Umbilical cord (tissue), 2 donors: Measurements from ENCODE around the gene BTBD6. TPM values are rescaled to one million over a fixed set of nuclear protein-coding genes. Genes with fewer than 3 reads are reported as not detected.
"Not testable (repeated sequence)": the region's sequence is repeated elsewhere in the genome, so short reads cannot be mapped to it uniquely, and the experiment has no call there.

Source experiments
- DNase-seq: peaks from one replicate; pipeline ENCODE4 v3.0.0-alpha.2; 2015; ENCODE audit warnings: low spot score
- total RNA-seq: library from RNA; depleted of rRNA; stranded (reverse); fragments of >200 nt; gene quantifications from one replicate; pipeline ENCODE4 v1.2.3, GENCODE V29; 2014; ENCODE audit warnings: low replicate concordance; ENCODE audit not compliant: insufficient read depth

The BTBD6 gene
- total RNA-seq, 1 donor from 2014 or later = 33.0 TPM

DNA sequence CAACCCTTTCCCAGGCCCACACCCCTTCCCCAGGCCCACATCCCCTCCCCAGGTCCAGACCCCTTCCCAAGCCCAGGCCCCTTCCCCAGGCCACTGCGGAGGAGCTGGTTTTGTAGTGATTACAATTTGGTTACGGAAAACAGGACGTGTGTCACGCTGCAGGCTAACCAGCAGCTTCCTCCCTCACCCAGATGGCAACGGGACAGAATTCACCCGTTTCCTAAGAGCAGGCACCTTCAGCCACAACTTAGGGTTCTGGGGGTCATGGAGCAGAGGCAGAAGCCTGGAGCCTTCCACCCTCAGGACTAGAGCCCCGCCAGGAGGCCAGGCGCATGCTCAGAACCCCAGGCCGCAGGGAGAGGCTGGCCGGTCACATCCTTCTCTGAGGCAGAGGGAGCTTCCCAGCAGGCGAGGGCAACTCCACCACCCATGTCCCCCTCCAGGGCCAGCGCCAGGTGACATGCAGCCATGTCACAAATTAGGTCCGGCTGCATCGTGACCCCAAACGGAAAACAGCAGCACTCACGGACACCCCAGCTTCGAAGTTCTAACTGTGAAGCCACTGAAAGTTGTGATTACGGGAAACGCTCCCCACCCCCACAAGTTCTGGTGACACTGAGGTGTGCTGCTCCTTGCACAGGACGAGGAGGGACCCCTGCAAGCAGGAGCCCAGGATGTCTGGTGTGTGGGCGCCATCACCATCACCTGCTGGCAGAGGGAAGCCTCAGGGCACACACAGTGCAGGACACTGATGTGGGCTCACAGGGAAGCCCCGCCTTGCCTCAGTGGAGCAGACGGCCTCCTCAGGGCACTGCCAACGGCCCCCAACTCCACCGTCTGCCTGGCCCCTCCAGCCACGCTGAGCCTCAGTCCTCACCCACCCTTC, 44.7 kb downstream of the BTBD6 start:
- no peak for DNase-seq

DNA sequence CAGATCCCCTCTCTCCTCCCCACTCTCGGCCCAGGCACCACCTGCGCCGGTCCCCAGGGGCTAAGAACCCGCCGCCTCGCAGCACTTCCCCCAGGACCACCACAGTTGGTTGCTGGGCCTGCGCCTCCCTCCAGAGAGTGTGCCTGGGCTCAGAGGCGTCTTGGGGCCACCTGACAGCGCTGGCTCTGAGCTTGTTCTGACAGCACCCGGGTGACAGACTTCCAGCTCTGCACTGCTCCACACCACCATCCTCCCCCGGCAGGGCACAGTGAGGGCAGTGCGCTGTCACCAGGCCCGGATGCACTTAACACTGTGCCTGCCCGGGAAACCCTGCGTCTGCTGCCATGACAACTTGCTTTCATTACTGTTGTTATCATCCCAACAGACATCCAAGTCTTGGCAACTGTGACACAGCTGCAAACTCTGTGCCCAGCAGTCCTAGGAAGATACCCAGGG, 45.8 kb downstream of the BTBD6 start:
- DNase-seq = peak; percentile 52

DNA sequence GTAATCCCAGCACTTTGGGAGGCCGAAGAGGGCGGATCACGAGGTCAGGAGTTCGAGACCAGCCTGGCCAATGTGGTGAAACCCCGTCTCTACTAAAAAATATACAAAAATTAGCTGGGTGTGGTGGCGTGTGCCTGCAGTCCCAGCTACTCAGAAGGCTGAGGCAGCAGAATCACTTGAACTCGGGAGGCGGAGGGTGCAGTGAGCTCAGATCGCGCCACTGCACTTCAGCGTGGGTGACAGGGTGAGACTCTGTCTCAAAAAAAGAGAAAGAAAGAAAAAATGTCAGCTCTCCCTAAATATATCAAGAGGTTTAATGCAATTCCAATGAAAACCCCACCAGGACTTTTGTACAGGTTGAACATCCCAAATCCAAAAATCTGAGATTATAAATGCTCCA, 49.0 kb downstream of the BTBD6 start:
- DNase-seq = not testable (repeated sequence)

DNA sequence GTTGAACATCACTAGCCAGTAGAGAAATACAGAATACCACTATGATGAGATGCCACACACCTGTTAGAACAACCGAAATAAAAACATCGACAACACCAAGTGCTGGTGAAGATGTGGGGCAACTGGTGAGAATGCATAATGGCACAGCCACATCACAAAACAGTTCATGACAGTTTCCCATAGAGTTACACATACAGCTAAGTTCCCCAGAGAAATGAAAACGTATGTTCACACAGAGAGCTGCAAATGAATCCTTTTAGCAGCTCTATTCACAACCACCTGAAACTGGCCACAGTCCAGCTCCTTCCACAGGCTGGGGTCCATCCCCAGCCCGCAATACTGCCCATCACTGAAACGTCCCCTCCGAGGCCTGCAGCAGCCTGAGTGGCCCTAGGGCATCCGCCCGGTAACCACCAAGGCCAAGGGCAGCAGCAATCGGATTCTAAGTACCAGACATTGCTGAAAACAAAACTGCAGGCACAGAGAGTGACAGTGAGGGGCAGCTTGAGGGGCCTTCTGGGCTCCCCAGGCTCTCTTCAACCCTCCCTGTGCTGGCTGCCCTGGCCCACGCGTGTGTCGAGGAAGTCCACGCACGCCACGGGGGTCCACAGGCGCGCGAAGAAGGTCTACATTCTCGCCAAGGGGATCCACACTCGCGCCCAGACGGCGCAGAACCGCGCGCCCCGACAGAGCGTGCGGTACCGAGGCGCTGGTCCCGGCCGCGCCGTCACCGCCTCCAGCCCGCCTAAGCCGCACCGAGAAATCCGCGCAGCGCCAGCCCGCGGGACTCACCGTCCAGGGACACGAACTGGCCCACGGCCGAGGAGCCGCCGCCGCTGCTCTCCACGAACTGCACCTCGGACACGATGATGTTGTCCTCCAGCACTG, 51.6 kb downstream of the BTBD6 start:
- DNase-seq = peak; percentile 31

Other genes starting within 250 kb of the BTBD6 start
- 21.7 TPM for gene CDCA4, start 227.4 kb upstream of the BTBD6 start, total RNA-seq
- gene GPR132, start 183.1 kb upstream of the BTBD6 start, total RNA-seq = 4.1 TPM
- gene JAG2, start 79.8 kb upstream of the BTBD6 start, total RNA-seq = 7.0 TPM
- gene NUDT14, start 67.2 kb upstream of the BTBD6 start, total RNA-seq = 15.9 TPM
- gene BRF1, start 52.5 kb downstream of the BTBD6 start, total RNA-seq = 41.9 TPM
- 17.8 TPM for gene PACS2, start 66.2 kb downstream of the BTBD6 start, total RNA-seq
- not detected for gene TEX22, start 150.0 kb downstream of the BTBD6 start, total RNA-seq
- gene MTA1, start 171.3 kb downstream of the BTBD6 start, total RNA-seq = 30.3 TPM
- 62.4 TPM for gene CRIP2, start 226.3 kb downstream of the BTBD6 start, total RNA-seq
- gene CRIP1, start 238.4 kb downstream of the BTBD6 start, total RNA-seq = 24.1 TPM
- gene TEDC1, start 242.7 kb downstream of the BTBD6 start, total RNA-seq = 15.4 TPM